COLO668 (cell line): ENCODE results near the gene C1QTNF2.
A peak's percentile ranks its signal among the peaks of the same experiment; 100 is the strongest.
"Not testable (repeated sequence)": the region's sequence is repeated elsewhere in the genome, so short reads cannot be mapped to it uniquely, and the experiment has no call there.

Source experiments
- DNase-seq: peaks from one replicate; lab custom pipeline; 2025; ENCODE audit not compliant: unreplicated experiment; lab: John Stamatoyannopoulos, UW

The C1QTNF2 gene

DNA sequence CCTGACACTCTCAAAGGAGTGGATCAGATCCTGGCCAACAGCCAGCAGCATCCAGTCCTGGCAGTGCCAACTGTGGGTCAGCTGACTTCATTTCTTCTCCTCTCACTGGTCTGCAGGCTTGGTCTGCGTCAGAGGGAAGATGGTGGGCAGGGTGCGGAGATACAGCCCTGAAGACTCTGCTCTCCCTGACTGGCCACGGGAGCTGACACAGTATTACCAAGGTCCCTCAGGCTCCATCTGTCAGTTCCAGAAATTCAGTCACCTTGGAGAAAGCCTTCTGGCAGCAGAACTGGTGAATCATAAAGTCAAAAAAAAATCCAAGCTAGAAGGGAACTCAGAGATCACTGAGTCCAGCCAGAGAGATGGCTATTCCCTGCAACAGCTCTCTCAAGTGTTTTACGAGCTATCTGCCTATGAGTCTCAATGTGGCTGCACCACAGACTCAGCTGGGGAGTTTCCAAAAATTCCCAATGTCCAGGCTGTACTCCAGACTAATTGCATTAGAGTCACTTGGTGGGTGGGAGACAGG, 27.9 kb downstream of the C1QTNF2 start:
- no peak for DNase-seq

DNA sequence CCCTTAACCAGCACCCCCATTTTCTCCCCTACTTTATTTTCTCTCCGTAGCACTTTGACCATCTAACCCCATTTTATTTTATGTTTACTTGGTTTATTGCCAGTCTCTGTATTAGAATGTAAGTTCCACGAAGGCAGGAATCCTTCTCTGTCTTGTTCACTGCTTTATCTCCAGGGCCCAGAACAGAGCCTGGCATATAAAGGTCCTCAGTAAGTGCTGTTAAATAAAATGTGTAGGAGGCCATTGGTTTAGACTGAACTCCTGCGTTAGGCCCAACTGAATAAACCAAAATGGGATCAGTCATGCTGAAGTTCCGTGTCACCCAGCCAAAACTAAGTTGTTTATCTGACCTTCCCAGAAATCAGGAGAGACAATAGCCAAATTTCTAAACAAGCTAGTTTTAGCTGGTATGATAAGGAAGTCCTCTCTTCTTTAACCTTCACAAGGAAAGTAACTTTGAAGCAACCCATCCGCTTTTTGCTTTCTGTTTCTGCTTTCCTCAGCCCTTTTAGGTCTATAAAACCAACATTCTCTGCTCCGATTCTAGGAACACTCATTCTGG, 29.0 kb downstream of the C1QTNF2 start:
- DNase-seq, result no peak

- DNase-seq, result not testable (repeated sequence)
Observed at GRCh38 chr5:160340513-160340912, 29.9 kb downstream of the C1QTNF2 start.

GRCh38 chr5:160339406-160340130, 30.9 kb downstream of the C1QTNF2 start:
- DNase-seq, result no peak

GRCh38 chr5:160334716-160335115, 35.7 kb downstream of the C1QTNF2 start:
- not testable (repeated sequence) for DNase-seq

DNA sequence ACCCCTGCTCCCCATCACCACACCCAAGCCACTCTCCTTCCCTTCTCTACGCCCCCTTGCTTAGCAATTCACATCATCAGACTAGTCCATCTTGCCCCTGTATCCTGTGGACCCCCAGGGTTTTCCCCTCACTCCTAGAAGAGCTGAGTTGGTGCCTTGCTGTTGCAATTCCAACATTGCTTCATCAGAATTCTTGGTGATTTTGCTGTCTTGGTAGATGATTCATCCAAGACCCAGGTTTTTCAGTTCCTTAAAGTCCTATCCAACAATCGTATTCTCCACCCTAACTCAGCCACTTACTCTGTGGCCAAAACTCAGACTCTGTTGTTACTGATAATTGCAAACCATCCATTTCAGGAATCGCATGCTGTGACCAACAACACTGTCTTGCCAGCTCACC, 36.7 kb downstream of the C1QTNF2 start:
- no peak for DNase-seq

DNA sequence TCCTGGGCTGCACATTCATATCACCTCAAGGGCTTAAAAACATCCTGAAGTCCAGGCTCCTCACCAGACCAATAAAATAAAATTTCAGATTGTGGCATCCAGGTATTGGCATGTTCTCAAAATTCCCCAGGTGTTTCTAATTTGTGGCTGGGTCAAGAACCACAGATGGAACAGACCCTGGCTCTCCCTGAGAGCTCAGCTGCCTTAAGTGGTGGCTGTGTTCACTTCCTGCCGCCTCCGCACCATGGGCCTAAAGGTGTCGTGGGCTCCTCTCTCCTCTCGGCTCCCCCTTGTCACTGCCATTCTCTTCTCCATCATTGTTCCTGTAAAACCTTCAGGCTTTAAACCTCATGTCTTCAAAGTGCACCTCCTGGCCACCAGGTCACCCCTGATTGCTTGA, 40.2 kb downstream of the C1QTNF2 start:
- no peak for DNase-seq

DNA sequence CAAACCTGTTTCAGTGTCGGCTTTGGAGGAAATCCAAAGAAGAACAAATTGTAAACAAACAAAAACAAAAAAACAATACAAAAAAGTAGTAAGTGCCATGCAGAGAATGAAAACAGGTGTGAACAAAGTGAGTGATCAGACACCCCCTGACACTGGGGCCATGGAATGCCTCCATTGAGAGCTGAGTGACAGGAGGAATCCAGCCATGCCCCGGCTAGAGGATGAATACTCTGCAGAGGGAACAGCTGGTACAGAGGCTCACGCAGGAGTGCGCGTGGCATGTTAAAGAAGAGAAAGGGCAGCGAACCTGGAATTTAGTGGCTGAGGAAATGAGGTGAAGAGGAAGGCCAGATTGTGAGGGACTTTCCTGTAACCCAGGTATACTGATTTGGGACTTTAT, 42.6 kb downstream of the C1QTNF2 start:
- DNase-seq, result no peak

GRCh38 chr5:160326981-160327380, 43.4 kb downstream of the C1QTNF2 start:
- no peak for DNase-seq

GRCh38 chr5:160325716-160326115, 44.7 kb downstream of the C1QTNF2 start:
- DNase-seq, result no peak

GRCh38 chr5:160324886-160325285, 45.5 kb downstream of the C1QTNF2 start:
- DNase-seq, result no peak

GRCh38 chr5:160318409-160318808, 52.0 kb downstream of the C1QTNF2 start:
- DNase-seq, result no peak

DNA sequence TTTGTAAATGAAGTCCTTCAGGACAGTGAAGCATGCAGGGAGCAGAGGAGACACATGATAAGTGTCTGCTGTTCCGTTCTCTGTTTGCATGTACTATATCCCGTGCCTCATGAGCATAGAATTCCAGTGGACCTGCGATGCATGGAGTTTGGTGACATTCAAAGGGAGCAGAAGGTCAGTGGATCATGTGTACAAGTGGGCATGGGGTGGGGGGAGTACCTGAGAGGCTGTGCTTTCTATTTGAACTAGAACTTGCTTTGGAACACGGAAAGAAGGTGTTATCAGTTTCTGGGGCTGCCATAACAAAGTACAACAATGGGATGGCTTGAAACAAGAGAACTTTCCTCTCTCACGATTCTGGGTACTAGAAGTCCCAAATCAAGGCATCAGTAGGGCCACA, 53.0 kb downstream of the C1QTNF2 start:
- DNase-seq, result no peak

DNA sequence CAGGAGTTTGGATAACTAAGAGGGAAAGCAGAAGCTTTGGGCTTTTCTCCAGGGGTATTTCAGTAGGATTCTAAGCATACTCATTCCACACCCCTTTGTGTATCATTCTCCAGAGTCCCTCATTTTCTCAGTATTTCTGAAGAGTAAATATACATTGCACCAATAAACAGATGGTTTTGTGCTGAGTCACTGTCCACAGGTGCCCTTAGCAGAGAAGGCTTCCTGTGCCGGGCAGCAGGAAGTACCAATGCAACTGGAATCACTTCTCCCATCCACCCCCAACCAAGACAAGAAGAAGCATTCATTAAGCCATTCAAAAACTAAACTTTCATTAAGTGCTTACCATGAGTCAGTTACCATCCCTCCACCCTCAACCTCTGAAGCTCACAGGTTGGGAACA, 54.5 kb downstream of the C1QTNF2 start:
- peak; percentile 42 for DNase-seq

DNA sequence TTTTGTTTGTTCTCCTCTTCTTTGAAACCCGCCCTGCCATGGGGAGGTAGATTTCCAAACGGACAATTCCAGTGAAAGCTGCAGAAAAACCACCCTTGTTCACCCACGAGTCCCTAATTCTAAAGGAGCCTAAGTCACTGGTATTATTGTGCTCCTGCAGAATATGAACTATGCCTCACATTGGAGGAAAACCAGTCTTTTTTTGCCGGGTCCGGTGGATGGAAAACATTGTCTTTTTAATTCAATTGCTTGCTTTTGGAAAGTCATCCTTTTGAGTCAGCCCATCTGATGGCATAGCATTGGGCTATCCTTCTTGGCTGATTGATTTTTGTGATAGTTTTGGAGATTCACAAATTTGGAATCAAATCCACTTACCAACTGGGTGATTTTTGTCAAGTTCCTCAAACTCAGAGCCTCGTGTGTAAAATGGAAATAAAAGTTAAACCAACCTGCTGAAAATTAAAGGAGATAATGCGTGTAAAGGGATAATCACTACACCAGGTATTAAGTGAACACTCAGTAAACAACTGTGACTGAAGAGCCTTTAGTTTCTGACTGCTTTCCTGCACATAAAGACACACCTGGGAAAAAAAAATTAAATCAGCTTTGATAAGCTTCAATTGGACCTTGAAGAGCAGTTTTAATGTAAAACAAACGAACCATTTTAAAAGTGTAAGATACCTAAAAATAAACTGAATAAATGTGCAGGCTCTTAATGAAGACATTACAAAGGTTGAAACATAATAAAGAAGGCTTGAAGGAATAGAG, 57.3 kb downstream of the C1QTNF2 start:
- DNase-seq, result no peak

DNA sequence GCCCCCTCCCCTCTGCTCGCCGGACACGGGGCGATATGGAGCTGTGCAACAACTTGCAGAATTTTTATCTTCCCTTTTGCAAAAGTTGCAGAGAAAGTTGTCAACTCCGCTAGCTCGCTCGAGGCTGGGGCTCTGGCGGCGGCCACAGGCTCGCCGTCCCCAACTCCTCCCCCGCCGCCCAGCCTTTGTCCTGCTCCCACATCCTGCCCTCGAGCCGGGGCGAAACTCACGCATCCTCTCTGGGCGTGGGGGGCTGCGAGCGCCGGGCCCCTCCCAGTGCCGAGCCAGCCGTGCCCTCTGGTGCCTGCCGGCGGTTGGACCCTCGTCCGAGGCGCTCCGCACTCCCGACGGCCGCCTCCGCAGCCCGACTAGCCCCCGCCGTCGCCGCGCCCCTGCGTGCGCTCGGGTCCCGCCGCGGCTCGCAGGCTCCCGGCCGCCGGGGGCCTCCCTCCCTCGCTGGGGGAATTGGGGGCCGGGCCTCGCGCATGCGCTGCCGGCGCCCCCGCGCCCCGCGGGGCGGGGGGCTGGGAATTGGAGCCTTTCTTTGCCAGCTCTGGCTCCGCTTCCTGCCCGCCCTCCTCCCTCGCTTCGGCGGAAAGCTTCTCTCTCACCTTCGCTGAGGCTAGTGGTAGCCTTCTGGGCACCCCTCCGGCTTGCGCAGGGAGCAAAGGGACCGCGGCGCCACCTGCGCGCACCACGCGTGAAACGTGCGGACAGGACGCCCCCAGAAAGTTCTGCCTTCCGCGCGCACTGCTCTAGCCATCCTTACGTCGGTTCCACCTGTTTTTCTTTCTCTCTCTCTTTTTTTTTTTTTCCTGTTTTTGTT, 58.1 kb downstream of the C1QTNF2 start, which contains the start of gene CCNJL:
Gene CCNJL (minus strand): TSS at position 431 of the 826 bp plus-strand sequence. CDS start 641 bp downstream, outside the sequence.
- DNase-seq, result peak; percentile 69

DNA sequence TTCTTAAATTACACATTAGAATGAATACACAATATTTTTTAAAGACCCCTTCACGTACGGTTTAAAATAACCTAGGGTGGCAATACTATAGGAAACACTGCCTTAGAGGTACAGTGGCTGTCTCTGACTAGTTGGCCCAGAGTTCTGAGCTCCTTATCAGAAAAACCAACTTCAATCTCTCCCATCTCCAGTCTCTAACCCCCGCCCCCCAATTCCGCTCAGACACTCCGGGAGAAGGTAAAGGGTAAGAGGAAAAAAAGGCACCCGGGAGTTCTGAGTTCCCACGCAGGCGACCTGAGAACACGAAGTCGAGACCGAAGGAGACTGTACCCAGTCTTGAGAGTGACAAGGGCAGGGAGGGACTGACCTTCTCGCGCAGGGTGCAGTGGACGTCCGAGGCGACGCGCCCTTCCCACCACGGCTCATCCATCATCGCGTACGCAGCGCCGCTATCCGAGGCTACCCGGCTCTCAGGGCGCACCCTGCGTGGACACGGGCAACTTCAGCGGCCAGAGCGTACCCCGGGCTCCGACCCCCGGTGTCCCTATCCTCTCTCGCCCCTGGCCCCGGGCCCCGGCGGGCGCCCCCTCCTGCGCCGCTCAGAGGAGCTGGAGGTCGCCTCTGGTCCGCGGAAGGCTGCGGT, 58.8 kb downstream of the C1QTNF2 start:
- peak; percentile 14 for DNase-seq

- DNase-seq, result no peak
Observed at GRCh38 chr5:160310552-160311295, 59.7 kb downstream of the C1QTNF2 start.

GRCh38 chr5:160310140-160310539, 60.3 kb downstream of the C1QTNF2 start:
- DNase-seq, result no peak

DNA sequence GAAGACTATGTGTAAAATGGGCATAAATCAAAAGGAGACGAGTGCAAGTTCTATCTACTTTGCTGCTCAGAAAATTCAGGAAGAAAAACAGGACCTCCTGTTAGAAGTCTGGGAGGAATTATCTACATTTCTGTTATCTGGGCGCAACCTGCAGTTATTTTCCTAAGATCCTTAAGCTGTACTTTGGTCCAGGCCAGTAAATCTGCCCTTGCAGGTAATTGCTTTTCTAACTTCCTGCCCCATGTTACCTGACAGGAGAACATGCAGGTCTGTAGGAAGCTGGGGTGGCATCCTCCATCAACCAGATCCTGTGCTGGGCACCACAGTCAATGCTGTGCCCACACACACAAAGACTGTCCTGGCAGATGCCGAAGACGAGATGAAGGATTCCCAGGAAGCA, 63.7 kb downstream of the C1QTNF2 start:
- DNase-seq, result no peak
